Measurements from ENCODE around the gene ABHD13.

ABHD13 gene

GRCh38 chr13:108278466-108278865 is 60.3 kb downstream of the ABHD13 start:
- no peak for DNase-seq (ENCODE audit: extremely low read depth, low read depth)
- no peak for TF ChIP-seq CTCF (IDR thresholded peaks at IDR 0.05; ENCODE audit: low read depth, low read length, missing control alignments)
- no peak overlapping the region for H3K4me3 ChIP-seq (replicated peaks; ENCODE audit: low read depth, low read length)

- no peak for TF ChIP-seq CTCF (IDR thresholded peaks at IDR 0.05; ENCODE audit: low read depth, low read length, missing control alignments)
- no peak for DNase-seq (ENCODE audit: extremely low read depth, low read depth)
- H3K4me3 ChIP-seq (replicated peaks; ENCODE audit: low read depth, low read length), result no peak overlapping the region
These were observed 63.7 kb downstream of the ABHD13 start for GRCh38 chr13:108281901-108282300.

GRCh38 chr13:108283110-108283509 is 64.9 kb downstream of the ABHD13 start:
- H3K4me3 ChIP-seq (replicated peaks; ENCODE audit: low read depth, low read length), result no peak overlapping the region
- no peak for DNase-seq (ENCODE audit: extremely low read depth, low read depth)
- no peak for TF ChIP-seq CTCF (IDR thresholded peaks at IDR 0.05; ENCODE audit: low read depth, low read length, missing control alignments)
